GM12878 (cell line): ENCODE measurements around the gene ABCA13.

Source experiments
- BRCA1 ChIP-seq: IDR thresholded peaks from 2 replicates; pipeline ENCODE4 v1.6.1; 2011; ENCODE audit warnings: low read depth, low read length, improper control_type of control experiment
- CTCF ChIP-seq, 3 experiments: IDR thresholded peaks in 2 of 3; conservative IDR thresholded peaks in 1 of 3; 2 replicates each; pipeline ENCODE4 v1.5.1; 2011; ENCODE audit warnings: low read depth in 3 of 3, low read length in 3 of 3, mild to moderate bottlenecking in 3 of 3, control low read depth in 2 of 3, moderate library complexity in 2 of 3, inconsistent platforms in 1 of 3, mixed read lengths in 1 of 3; ENCODE audit not compliant: control insufficient read depth in 2 of 3, insufficient read depth in 1 of 3; ENCODE audit errors: extremely low read depth in 1 of 3
- EZH2 ChIP-seq: IDR thresholded peaks from 2 replicates; pipeline ENCODE4 v1.6.1; 2012; ENCODE audit warnings: low read depth, mild to moderate bottlenecking, control low read depth, inconsistent platforms, low read length, borderline replicate concordance; ENCODE audit not compliant: control insufficient read depth
- HDGF ChIP-seq: fragments of 450-650 bp; IDR thresholded peaks from 2 replicates; pipeline ENCODE4 v1.6.1; 2016; ENCODE audit warnings: antibody characterized with exemption
- JUND ChIP-seq: IDR thresholded peaks from 2 replicates; pipeline ENCODE4 v1.6.1; 2012; ENCODE audit warnings: low read depth, mild to moderate bottlenecking, low read length, improper control_type of control experiment, moderate library complexity
- POLR2A ChIP-seq: IDR thresholded peaks from 2 replicates; pipeline ENCODE4 v1.6.1; 2011; ENCODE audit warnings: low read depth, mild to moderate bottlenecking, low read length
- POLR2AphosphoS5 ChIP-seq: IDR thresholded peaks from 2 replicates; pipeline ENCODE4 v1.6.1; 2011; ENCODE audit warnings: mild to moderate bottlenecking, low read length, inconsistent platforms
- TF ChIP-seq, protein P1 (sequence below): fragments of 450-650 bp; IDR thresholded peaks from 2 replicates; pipeline ENCODE4 v1.6.1; 2017; ENCODE audit warnings: antibody characterized with exemption, mild to moderate bottlenecking, moderate library complexity
- TF ChIP-seq, protein P2 (sequence below): IDR thresholded peaks from 2 replicates; pipeline ENCODE4 v1.6.1; 2012; ENCODE audit warnings: low read depth, low read length, improper control_type of control experiment

- TF ChIP-seq CTCF (IDR thresholded peaks at IDR 0.05 in 2 of 3, conservative IDR thresholded peaks at IDR 0.05 in 1 of 3; ENCODE audit: control insufficient read depth in 2 of 3, extremely low read depth in 1 of 3, insufficient read depth in 1 of 3, low read depth in 3 of 3, low read length in 3 of 3) (no peak), EZH2 (no peak), HDGF (no peak), POLR2A (no peak), JUND (no peak), POLR2AphosphoS5 (no peak), BRCA1 (no peak)
- TF ChIP-seq, protein P1, sequence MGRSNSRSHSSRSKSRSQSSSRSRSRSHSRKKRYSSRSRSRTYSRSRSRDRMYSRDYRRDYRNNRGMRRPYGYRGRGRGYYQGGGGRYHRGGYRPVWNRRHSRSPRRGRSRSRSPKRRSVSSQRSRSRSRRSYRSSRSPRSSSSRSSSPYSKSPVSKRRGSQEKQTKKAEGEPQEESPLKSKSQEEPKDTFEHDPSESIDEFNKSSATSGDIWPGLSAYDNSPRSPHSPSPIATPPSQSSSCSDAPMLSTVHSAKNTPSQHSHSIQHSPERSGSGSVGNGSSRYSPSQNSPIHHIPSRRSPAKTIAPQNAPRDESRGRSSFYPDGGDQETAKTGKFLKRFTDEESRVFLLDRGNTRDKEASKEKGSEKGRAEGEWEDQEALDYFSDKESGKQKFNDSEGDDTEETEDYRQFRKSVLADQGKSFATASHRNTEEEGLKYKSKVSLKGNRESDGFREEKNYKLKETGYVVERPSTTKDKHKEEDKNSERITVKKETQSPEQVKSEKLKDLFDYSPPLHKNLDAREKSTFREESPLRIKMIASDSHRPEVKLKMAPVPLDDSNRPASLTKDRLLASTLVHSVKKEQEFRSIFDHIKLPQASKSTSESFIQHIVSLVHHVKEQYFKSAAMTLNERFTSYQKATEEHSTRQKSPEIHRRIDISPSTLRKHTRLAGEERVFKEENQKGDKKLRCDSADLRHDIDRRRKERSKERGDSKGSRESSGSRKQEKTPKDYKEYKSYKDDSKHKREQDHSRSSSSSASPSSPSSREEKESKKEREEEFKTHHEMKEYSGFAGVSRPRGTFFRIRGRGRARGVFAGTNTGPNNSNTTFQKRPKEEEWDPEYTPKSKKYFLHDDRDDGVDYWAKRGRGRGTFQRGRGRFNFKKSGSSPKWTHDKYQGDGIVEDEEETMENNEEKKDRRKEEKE = no peak
- TF ChIP-seq, protein P2, sequence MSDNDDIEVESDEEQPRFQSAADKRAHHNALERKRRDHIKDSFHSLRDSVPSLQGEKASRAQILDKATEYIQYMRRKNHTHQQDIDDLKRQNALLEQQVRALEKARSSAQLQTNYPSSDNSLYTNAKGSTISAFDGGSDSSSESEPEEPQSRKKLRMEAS = no peak
Measured at GRCh38 chr7:48279420-48279819, 108.2 kb downstream of the ABCA13 start.
